Activated CD4-positive, alpha-beta T cell treated with anti-CD3 and anti-CD28 coated beads for 48 hours (primary cell): ENCODE data around the gene LIM2.
"Not testable (repeated sequence)": the region's sequence is repeated elsewhere in the genome, so short reads cannot be mapped to it uniquely, and the experiment has no call there.

ENCODE experiments used
- DNase-seq: peaks from one replicate; pipeline ENCODE4 v3.0.0-alpha.2; 2020

Gene LIM2

GRCh38 chr19:51387924-51388389 lies at the start of gene LIM2:
Gene LIM2, minus strand, starts transcription at chr19:51387974. Its CDS starts 531 bp downstream, at chr19:51387443.
- peak; percentile 31 for DNase-seq

- DNase-seq: no peak
These were observed 46.7 kb upstream of the LIM2 start for GRCh38 chr19:51434456-51434855.

- no peak for DNase-seq
These were observed 45.3 kb upstream of the LIM2 start for GRCh38 chr19:51433043-51433442.

- DNase-seq: no peak
These were observed 43.4 kb upstream of the LIM2 start for GRCh38 chr19:51431124-51431523.

GRCh38 chr19:51430221-51430620 lies 42.4 kb upstream of the LIM2 start:
- DNase-seq: no peak

GRCh38 chr19:51427201-51427600 lies 39.4 kb upstream of the LIM2 start:
- no peak for DNase-seq

GRCh38 chr19:51422053-51422448 lies 34.3 kb upstream of the LIM2 start:
- DNase-seq: peak; percentile 95

GRCh38 chr19:51421229-51422052 lies 33.7 kb upstream of the LIM2 start:
- DNase-seq: no peak

GRCh38 chr19:51420511-51420910 lies 32.7 kb upstream of the LIM2 start:
- DNase-seq: not testable (repeated sequence)

GRCh38 chr19:51418707-51419106 lies 30.9 kb upstream of the LIM2 start:
- DNase-seq: no peak

- DNase-seq: no peak
These were observed 30.0 kb upstream of the LIM2 start for GRCh38 chr19:51417810-51418157.

GRCh38 chr19:51417107-51417809 lies 29.5 kb upstream of the LIM2 start, which contains the start of gene SIGLEC10:
Gene SIGLEC10, minus strand, starts transcription at chr19:51417642. Its CDS starts 61 bp downstream, at chr19:51417581.
- DNase-seq: peak; percentile 75

- DNase-seq: not testable (repeated sequence)
These were observed 28.6 kb upstream of the LIM2 start for GRCh38 chr19:51416422-51416821.

- no peak for DNase-seq
These were observed 27.4 kb upstream of the LIM2 start for GRCh38 chr19:51415187-51415586.

GRCh38 chr19:51410950-51411748 lies 23.4 kb upstream of the LIM2 start:
- DNase-seq: no peak

GRCh38 chr19:51407511-51408131 lies 19.8 kb upstream of the LIM2 start:
- DNase-seq: peak; percentile 53

GRCh38 chr19:51402117-51402516 lies 14.3 kb upstream of the LIM2 start:
- DNase-seq: no peak

- DNase-seq: not testable (repeated sequence)
These were observed 12.2 kb upstream of the LIM2 start for GRCh38 chr19:51399936-51400335.

GRCh38 chr19:51399231-51399630 lies 11.5 kb upstream of the LIM2 start:
- no peak for DNase-seq

- DNase-seq: no peak
These were observed 10.4 kb upstream of the LIM2 start for GRCh38 chr19:51398096-51398704.

GRCh38 chr19:51397453-51397852 lies 9.7 kb upstream of the LIM2 start:
- not testable (repeated sequence) for DNase-seq

GRCh38 chr19:51396175-51396574 lies 8.4 kb upstream of the LIM2 start:
- DNase-seq: no peak
